Neural progenitor cell (in vitro differentiated cells): ENCODE measurements around the gene MGMT. TPM values are rescaled to one million over a fixed set of nuclear protein-coding genes. Genes with fewer than 3 reads are reported as not detected.

Experiments
- DNase-seq: peaks from one replicate; pipeline ENCODE4 v3.0.0-alpha.2; 2016; ENCODE audit warnings: low spot score
- H2AFZ ChIP-seq: fragments of 200-600 bp; sonication (generic); replicated peaks from 2 replicates; pipeline ENCODE4 v1.6.1; 2016; ENCODE audit warnings: antibody characterized with exemption
- H3F3A ChIP-seq: fragments of 200-600 bp; sonication (generic); 2 replicates; pipeline ENCODE4 v1.6.1; 2016; ENCODE audit warnings: antibody characterized with exemption, low read depth
- H3K27ac ChIP-seq: fragments of 200-600 bp; sonication (generic); 2 replicates; pipeline ENCODE4 v1.5.1; 2016; ENCODE audit warnings: mild to moderate bottlenecking
- H3K27me3 ChIP-seq: fragments of 200-600 bp; sonication (generic); 2 replicates; pipeline ENCODE4 v1.6.1; 2016; ENCODE audit warnings: mild to moderate bottlenecking, moderate library complexity
- H3K36me3 ChIP-seq: fragments of 200-600 bp; sonication (generic); 2 replicates; pipeline ENCODE4 v1.5.1; 2016
- H3K4me1 ChIP-seq: fragments of 200-600 bp; sonication (generic); 2 replicates; pipeline ENCODE4 v1.6.1; 2016; ENCODE audit warnings: mixed run types
- H3K4me2 ChIP-seq: fragments of 200-600 bp; sonication (generic); 2 replicates; pipeline ENCODE4 v1.6.1; 2016
- H3K4me3 ChIP-seq: fragments of 200-600 bp; sonication (generic); 2 replicates; pipeline ENCODE4 v1.5.1; 2016
- H3K79me2 ChIP-seq: fragments of 200-600 bp; sonication (generic); 2 replicates; pipeline ENCODE4 v1.6.1; 2016; ENCODE audit warnings: low read depth
- H3K9ac ChIP-seq: fragments of 200-600 bp; sonication (generic); 2 replicates; pipeline ENCODE4 v1.6.1; 2016
- H3K9me3 ChIP-seq: fragments of 200-600 bp; sonication (generic); 2 replicates; pipeline ENCODE4 v1.5.1; 2016; ENCODE audit warnings: low read depth
- H4K20me1 ChIP-seq: fragments of 200-600 bp; sonication (generic); 2 replicates; pipeline ENCODE4 v1.6.1; 2016; ENCODE audit warnings: low read depth
- H3K27ac Mint-ChIP-seq: 3 replicates; pipeline ENCODE4 v1.8.0; 2021; ENCODE audit warnings: mixed read lengths
- H3K27me3 Mint-ChIP-seq: 2 replicates; pipeline ENCODE4 v1.8.0; 2022; ENCODE audit warnings: low read depth, mild to moderate bottlenecking, inconsistent platforms, moderate library complexity, mixed read lengths; ENCODE audit not compliant: insufficient read depth
- H3K36me3 Mint-ChIP-seq: 3 replicates; pipeline ENCODE4 v1.8.0; 2021; ENCODE audit warnings: mixed read lengths
- H3K4me1 Mint-ChIP-seq: 3 replicates; pipeline ENCODE4 v1.8.0; 2021; ENCODE audit warnings: mixed read lengths
- H3K4me3 Mint-ChIP-seq: 3 replicates; pipeline ENCODE4 v1.8.0; 2021; ENCODE audit warnings: mild to moderate bottlenecking, moderate library complexity, mixed read lengths
- H3K9me3 Mint-ChIP-seq: 3 replicates; pipeline ENCODE4 v1.8.0; 2020; ENCODE audit warnings: mixed read lengths
- CTCF ChIP-seq: fragments of 200-600 bp; sonication (generic); IDR thresholded peaks from 2 replicates; pipeline ENCODE4 v1.5.1; 2017; ENCODE audit warnings: antibody characterized with exemption, mild to moderate bottlenecking
- EZH2 ChIP-seq: fragments of 200-600 bp; sonication (generic); IDR thresholded peaks from 2 replicates; pipeline ENCODE4 v1.6.1; 2017; ENCODE audit warnings: antibody characterized with exemption, mild to moderate bottlenecking, moderate library complexity
- EZH2phosphoT487 ChIP-seq: fragments of 200-600 bp; sonication (generic); IDR thresholded peaks from 2 replicates; pipeline ENCODE4 v1.6.1; 2017; ENCODE audit warnings: antibody characterized with exemption
- total RNA-seq: library from RNA; depleted of rRNA; stranded (reverse); fragments of >200 nt; gene quantifications from 2 replicates; pipeline ENCODE4 v1.2.3, GENCODE V29; 2015; ENCODE audit warnings: low replicate concordance

MGMT gene
- total RNA-seq, 1 donor from 2014 or later: 17.5 TPM

GRCh38 chr10:129695671-129696070 is 228.6 kb downstream of the MGMT start:
- no peaks in the 10 kb centered on the region for H3K36me3 Mint-ChIP-seq
- Histone ChIP-seq H3K27me3 (no peaks in the 10 kb centered on the region), H2AFZ (no peak overlapping the region), H3K9me3 (no peaks in the 10 kb centered on the region), H3K27ac (no peak overlapping the region), H3K36me3 (no peaks in the 10 kb centered on the region), H4K20me1 (peaks cover 7% of the 10 kb centered on the region), H3F3A (no peaks in the 10 kb centered on the region), H3K9ac (no peak overlapping the region), H3K4me3 (no peak overlapping the region), H3K79me2 (no peaks in the 10 kb centered on the region), H3K4me2 (no peak overlapping the region), H3K4me1 (peaks cover 11% of the 10 kb centered on the region)
- H3K27ac Mint-ChIP-seq: no peak overlapping the region
- no peaks in the 10 kb centered on the region for H3K27me3 Mint-ChIP-seq
- H3K4me1 Mint-ChIP-seq: peaks cover 17% of the 10 kb centered on the region
- no peak for DNase-seq
- H3K9me3 Mint-ChIP-seq: no peaks in the 10 kb centered on the region
- H3K4me3 Mint-ChIP-seq: no peak overlapping the region
- TF ChIP-seq EZH2phosphoT487 (no peak), CTCF (no peak), EZH2 (no peak)

GRCh38 chr10:129696636-129697035 is 229.6 kb downstream of the MGMT start:
- Mint-ChIP-seq H3K36me3 (no peaks in the 10 kb centered on the region), H3K4me1 (peaks cover 11% of the 10 kb centered on the region), H3K4me3 (no peak overlapping the region), H3K27ac (no peak overlapping the region), H3K27me3 (peaks cover 2% of the 10 kb centered on the region), H3K9me3 (no peaks in the 10 kb centered on the region)
- H3F3A ChIP-seq: no peaks in the 10 kb centered on the region
- peaks cover 7% of the 10 kb centered on the region for H4K20me1 ChIP-seq
- no peak for TF ChIP-seq EZH2
- no peak for TF ChIP-seq EZH2phosphoT487
- TF ChIP-seq CTCF: no peak
- no peak overlapping the region for H3K9ac ChIP-seq
- H3K36me3 ChIP-seq: no peaks in the 10 kb centered on the region
- no peaks in the 10 kb centered on the region for H3K27me3 ChIP-seq
- no peak for DNase-seq
- H3K4me2 ChIP-seq: no peak overlapping the region
- peaks cover 11% of the 10 kb centered on the region for H3K4me1 ChIP-seq
- H3K4me3 ChIP-seq: no peak overlapping the region
- no peaks in the 10 kb centered on the region for H3K79me2 ChIP-seq
- H3K9me3 ChIP-seq: no peaks in the 10 kb centered on the region
- no peak overlapping the region for H3K27ac ChIP-seq
- no peak overlapping the region for H2AFZ ChIP-seq

GRCh38 chr10:129697463-129698247 is 230.6 kb downstream of the MGMT start:
- H3K4me2 ChIP-seq: no peak overlapping the region
- no peak overlapping the region for H3K27ac Mint-ChIP-seq
- peaks cover 7% of the 10 kb centered on the region for H4K20me1 ChIP-seq
- H3K27me3 ChIP-seq: no peaks in the 10 kb centered on the region
- TF ChIP-seq EZH2phosphoT487 (no peak), EZH2 (no peak), CTCF (no peak)
- peaks cover 11% of the 10 kb centered on the region for H3K4me1 ChIP-seq
- H2AFZ ChIP-seq: no peak overlapping the region
- H3K79me2 ChIP-seq: no peaks in the 10 kb centered on the region
- no peak overlapping the region for H3K4me3 ChIP-seq
- peaks cover 2% of the 10 kb centered on the region for H3K27me3 Mint-ChIP-seq
- H3K36me3 Mint-ChIP-seq: no peaks in the 10 kb centered on the region
- no peak overlapping the region for H3K27ac ChIP-seq
- no peaks in the 10 kb centered on the region for H3K36me3 ChIP-seq
- no peak for DNase-seq
- no peaks in the 10 kb centered on the region for H3F3A ChIP-seq
- no peak overlapping the region for H3K9ac ChIP-seq
- peaks cover 14% of the 10 kb centered on the region for H3K4me1 Mint-ChIP-seq
- H3K4me3 Mint-ChIP-seq: no peak overlapping the region
- no peaks in the 10 kb centered on the region for H3K9me3 ChIP-seq
- H3K9me3 Mint-ChIP-seq: no peaks in the 10 kb centered on the region
